Measurements from ENCODE around the gene SEMA3E.

The SEMA3E gene

GRCh38 chr7:83550100-83550499 is 98.8 kb downstream of the SEMA3E start:
- TF ChIP-seq CTCF (conservative IDR thresholded peaks at IDR 0.05; ENCODE audit: low read length): no peak
- TF ChIP-seq EZH2phosphoT487 (IDR thresholded peaks at IDR 0.05; ENCODE audit: borderline replicate concordance): no peak

GRCh38 chr7:83548250-83548649 is 100.7 kb downstream of the SEMA3E start:
- Histone ChIP-seq H3K4me2 (ENCODE audit: low read depth, low read length, poor library complexity, severe bottlenecking) (no peak overlapping the region), H3K27me3 (ENCODE audit: insufficient read depth, low read length, poor library complexity, severe bottlenecking) (no peaks in the 10 kb centered on the region), H3K9me2 (replicated peaks; ENCODE audit: low read depth, low read length) (no peaks in the 10 kb centered on the region), H2AFZ (ENCODE audit: low read length) (no peak overlapping the region), H4K20me1 (ENCODE audit: insufficient read depth, low read length, poor library complexity, severe bottlenecking) (no peaks in the 10 kb centered on the region), H3K4me3 (ENCODE audit: low read length, poor library complexity, severe bottlenecking) (no peak overlapping the region), H3K9me3 (ENCODE audit: insufficient read depth, low read depth, low read length) (no peaks in the 10 kb centered on the region), H3F3A (ENCODE audit: low read depth) (no peaks in the 10 kb centered on the region), H3K9ac (ENCODE audit: low read depth, low read length, poor library complexity, severe bottlenecking) (no peak overlapping the region), H3K36me3 (ENCODE audit: insufficient read depth, low read length) (no peaks in the 10 kb centered on the region), H3K4me1 (ENCODE audit: insufficient read depth, low read length, poor library complexity, severe bottlenecking) (no peaks in the 10 kb centered on the region), H3K79me2 (ENCODE audit: insufficient read depth, low read length) (no peaks in the 10 kb centered on the region)
- no peak for TF ChIP-seq EZH2phosphoT487 (IDR thresholded peaks at IDR 0.05; ENCODE audit: borderline replicate concordance)
- TF ChIP-seq CTCF (conservative IDR thresholded peaks at IDR 0.05; ENCODE audit: low read length): no peak

More at GRCh38 chr7:83550100-83550499, 98.8 kb downstream of the SEMA3E start:
- Histone ChIP-seq H3K79me2 (ENCODE audit: insufficient read depth, low read length) (no peaks in the 10 kb centered on the region), H2AFZ (ENCODE audit: low read length) (no peak overlapping the region), H3K4me3 (ENCODE audit: low read length, poor library complexity, severe bottlenecking) (no peak overlapping the region), H3K9me3 (ENCODE audit: insufficient read depth, low read depth, low read length) (no peaks in the 10 kb centered on the region), H3K4me1 (ENCODE audit: insufficient read depth, low read length, poor library complexity, severe bottlenecking) (no peaks in the 10 kb centered on the region), H3F3A (ENCODE audit: low read depth) (no peaks in the 10 kb centered on the region), H3K27me3 (ENCODE audit: insufficient read depth, low read length, poor library complexity, severe bottlenecking) (no peaks in the 10 kb centered on the region), H3K9ac (ENCODE audit: low read depth, low read length, poor library complexity, severe bottlenecking) (no peak overlapping the region), H3K4me2 (ENCODE audit: low read depth, low read length, poor library complexity, severe bottlenecking) (no peak overlapping the region), H3K36me3 (ENCODE audit: insufficient read depth, low read length) (no peaks in the 10 kb centered on the region), H3K9me2 (replicated peaks; ENCODE audit: low read depth, low read length) (no peaks in the 10 kb centered on the region), H4K20me1 (ENCODE audit: insufficient read depth, low read length, poor library complexity, severe bottlenecking) (no peaks in the 10 kb centered on the region)

GRCh38 chr7:83547526-83547925 is 101.4 kb downstream of the SEMA3E start:
- Histone ChIP-seq H4K20me1 (ENCODE audit: insufficient read depth, low read length, poor library complexity, severe bottlenecking) (no peaks in the 10 kb centered on the region), H3K27me3 (ENCODE audit: insufficient read depth, low read length, poor library complexity, severe bottlenecking) (no peaks in the 10 kb centered on the region), H3F3A (ENCODE audit: low read depth) (no peaks in the 10 kb centered on the region), H3K9me3 (ENCODE audit: insufficient read depth, low read depth, low read length) (no peaks in the 10 kb centered on the region), H3K9ac (ENCODE audit: low read depth, low read length, poor library complexity, severe bottlenecking) (no peak overlapping the region), H3K9me2 (replicated peaks; ENCODE audit: low read depth, low read length) (no peaks in the 10 kb centered on the region), H3K36me3 (ENCODE audit: insufficient read depth, low read length) (no peaks in the 10 kb centered on the region), H3K4me1 (ENCODE audit: insufficient read depth, low read length, poor library complexity, severe bottlenecking) (no peaks in the 10 kb centered on the region), H3K4me2 (ENCODE audit: low read depth, low read length, poor library complexity, severe bottlenecking) (no peak overlapping the region), H2AFZ (ENCODE audit: low read length) (no peak overlapping the region), H3K79me2 (ENCODE audit: insufficient read depth, low read length) (no peaks in the 10 kb centered on the region), H3K4me3 (ENCODE audit: low read length, poor library complexity, severe bottlenecking) (no peak overlapping the region)
- TF ChIP-seq CTCF (conservative IDR thresholded peaks at IDR 0.05; ENCODE audit: low read length) (no peak), EZH2phosphoT487 (IDR thresholded peaks at IDR 0.05; ENCODE audit: borderline replicate concordance) (no peak)
